ENCODE data around the gene TMOD2.

Gene TMOD2

GRCh38 chr15:51750792-51751696, at the start of gene TMOD2:
Gene TMOD2, plus strand, starts transcription at chr15:51751597. Its CDS starts 14,845 bp downstream, at chr15:51766442.
- no peak for TF ChIP-seq CTCF (IDR thresholded peaks at IDR 0.05; ENCODE audit: low read depth, low read length, missing control alignments)
- in situ Hi-C loops (cut with HindIII; ENCODE audit: low pct_ligation_motif_present, low sequenced_read_pairs): no loop called here
- H3K4me3 ChIP-seq (ENCODE audit: low read depth, low read length): peak within 1 kb of the TSS; percentile 63
- H3K27me3 ChIP-seq (replicated peaks): peaks cover 24% of the 10 kb centered on the region
- H3K27ac ChIP-seq: no peak within 1 kb of the TSS
- no peak for DNase-seq
- no peaks in the 10 kb centered on the region for H3K36me3 ChIP-seq (replicated peaks)

DNA sequence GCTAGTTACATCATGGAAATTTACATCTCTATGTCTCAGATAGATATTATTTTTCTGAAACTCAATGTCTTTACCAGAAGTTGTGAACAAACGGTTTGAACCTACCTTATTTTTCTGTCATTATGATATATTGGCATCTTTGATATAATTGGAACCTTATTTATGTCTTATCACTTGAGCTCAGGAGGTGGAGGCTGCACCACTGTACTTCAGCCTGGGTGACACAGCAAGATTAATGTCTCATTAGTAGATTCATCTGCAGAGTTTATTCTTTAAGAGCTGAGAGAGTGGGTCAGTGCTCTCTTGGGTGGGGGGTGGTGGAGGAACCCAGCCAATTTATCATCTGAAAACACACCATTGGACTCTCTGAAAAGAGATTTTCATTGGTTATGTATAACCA, 48.7 kb upstream of the TMOD2 start:
- in situ Hi-C loops (cut with HindIII; ENCODE audit: low pct_ligation_motif_present, low sequenced_read_pairs): no loop called here
- no peak overlapping the region for H3K27ac ChIP-seq
- DNase-seq: no peak
- no peak for TF ChIP-seq CTCF (IDR thresholded peaks at IDR 0.05; ENCODE audit: low read depth, low read length, missing control alignments)
- H3K4me3 ChIP-seq (ENCODE audit: low read depth, low read length): no peak overlapping the region
- H3K36me3 ChIP-seq (replicated peaks): no peaks in the 10 kb centered on the region
- H3K27me3 ChIP-seq (replicated peaks): peaks cover 4% of the 10 kb centered on the region

GRCh38 chr15:51706291-51706690, 45.1 kb upstream of the TMOD2 start:
- no peaks in the 10 kb centered on the region for H3K36me3 ChIP-seq (replicated peaks)
- H3K27me3 ChIP-seq (replicated peaks): no peaks in the 10 kb centered on the region
- no peak overlapping the region for H3K4me3 ChIP-seq (ENCODE audit: low read depth, low read length)
- in situ Hi-C loops (cut with HindIII; ENCODE audit: low pct_ligation_motif_present, low sequenced_read_pairs): no loop called here
- no peak for DNase-seq
- no peak for TF ChIP-seq CTCF (IDR thresholded peaks at IDR 0.05; ENCODE audit: low read depth, low read length, missing control alignments)
- no peak overlapping the region for H3K27ac ChIP-seq

DNA sequence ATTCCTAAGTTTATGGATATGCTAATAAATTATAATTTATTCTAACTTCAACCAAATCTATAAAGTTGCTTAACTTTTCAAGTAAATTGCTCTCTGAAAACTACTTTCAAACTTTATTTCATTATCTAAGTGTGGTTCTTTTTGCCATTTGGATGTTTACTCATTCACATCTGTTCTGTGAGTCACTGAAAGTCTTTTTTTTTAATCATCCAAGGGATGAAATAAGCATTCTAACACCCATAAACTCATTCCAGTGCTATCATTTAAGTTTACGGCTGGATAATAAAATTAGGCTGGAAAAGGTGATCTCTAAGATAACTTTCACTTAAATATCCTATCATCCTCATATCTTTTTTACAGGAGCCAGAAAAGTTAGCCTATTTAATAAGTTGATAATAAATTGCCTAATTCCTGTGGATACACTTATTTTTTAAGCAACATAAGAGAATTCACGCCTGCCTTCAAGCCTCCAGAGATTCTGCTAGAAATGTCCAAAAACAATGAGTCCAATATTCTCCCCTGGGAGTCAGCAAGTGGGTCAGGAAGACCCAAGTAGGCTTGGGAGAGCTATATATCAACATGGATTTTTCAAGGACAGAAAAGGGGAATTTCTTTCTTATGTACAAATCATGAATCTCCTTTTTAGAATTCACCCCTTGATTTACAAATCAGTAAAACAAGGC, 44.3 kb upstream of the TMOD2 start:
- Histone ChIP-seq H3K4me3 (ENCODE audit: low read depth, low read length) (no peak overlapping the region), H3K27ac (no peak overlapping the region), H3K36me3 (replicated peaks) (no peaks in the 10 kb centered on the region), H3K27me3 (replicated peaks) (no peaks in the 10 kb centered on the region)
- no peak for DNase-seq
- TF ChIP-seq CTCF (IDR thresholded peaks at IDR 0.05; ENCODE audit: low read depth, low read length, missing control alignments): no peak
- in situ Hi-C loops (cut with HindIII; ENCODE audit: low pct_ligation_motif_present, low sequenced_read_pairs): no loop called here

DNA sequence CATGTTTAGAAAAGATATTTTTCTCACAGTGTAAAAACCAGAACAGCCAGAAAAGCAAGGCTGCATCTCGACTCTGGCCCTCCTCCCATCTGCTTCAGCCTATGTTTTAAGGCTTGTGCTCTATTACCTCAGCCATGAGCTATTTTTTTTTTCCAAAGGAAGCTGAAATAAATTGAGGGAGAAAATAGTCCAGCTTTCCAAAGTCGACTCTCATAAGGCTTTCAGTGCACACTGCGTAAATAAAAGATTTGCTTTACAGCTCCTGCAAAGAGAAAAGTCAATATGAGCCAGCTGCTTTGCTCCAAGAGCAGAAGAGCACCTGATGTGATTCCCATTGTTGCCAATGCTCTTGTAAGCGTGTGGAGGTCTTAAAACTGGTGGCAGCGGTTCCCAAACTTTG, 43.4 kb upstream of the TMOD2 start:
- no peak for DNase-seq
- in situ Hi-C loops (cut with HindIII; ENCODE audit: low pct_ligation_motif_present, low sequenced_read_pairs): no loop called here

More for the DNA sequence above, 43.4 kb upstream of the TMOD2 start:
- H3K36me3 ChIP-seq (replicated peaks): no peaks in the 10 kb centered on the region
- TF ChIP-seq CTCF (IDR thresholded peaks at IDR 0.05; ENCODE audit: low read depth, low read length, missing control alignments): no peak
- H3K27me3 ChIP-seq (replicated peaks): no peaks in the 10 kb centered on the region
- H3K4me3 ChIP-seq (ENCODE audit: low read depth, low read length): no peak overlapping the region
- H3K27ac ChIP-seq: no peak overlapping the region
